Testis (tissue), 3 donors: ENCODE data around the gene ZACN. TPM values are rescaled to one million over a fixed set of nuclear protein-coding genes. Genes with fewer than 3 reads are reported as not detected.

Source experiments
- DNase-seq: peaks from one replicate; pipeline ENCODE4 v3.0.0-alpha.2; 2019
- H3K27ac ChIP-seq, 2 donors: fragments of 200-600 bp; sonication (generic); one replicate each; pipeline ENCODE4 v1.5.1; 2019
- H3K27me3 ChIP-seq: fragments of 200-600 bp; sonication (generic); one replicate; pipeline ENCODE4 v1.5.1; 2019
- H3K36me3 ChIP-seq: fragments of 200-600 bp; sonication (generic); one replicate; pipeline ENCODE4 v1.5.1; 2017; ENCODE audit warnings: low read depth; ENCODE audit errors: missing control alignments
- H3K4me1 ChIP-seq: fragments of 200-600 bp; sonication (generic); one replicate; pipeline ENCODE4 v1.5.1; 2019
- H3K4me3 ChIP-seq, 2 donors: fragments of 200-600 bp; sonication (generic); one replicate each; pipeline ENCODE4 v1.5.1; 2017 to 2019
- H3K9me3 ChIP-seq: fragments of 200-600 bp; sonication (generic); one replicate; pipeline ENCODE4 v1.5.1; 2017
- CTCF ChIP-seq, 3 experiments: fragments of 450-650 bp in 2 of 3; fragments of 200-600 bp in 1 of 3; sonication (generic) in 1 of 3; IDR thresholded peaks; one replicate each; pipeline ENCODE4 v1.5.1; 2016 to 2019; ENCODE audit warnings: antibody characterized with exemption in 3 of 3, mild to moderate bottlenecking in 2 of 3, moderate library complexity in 1 of 3
- POLR2A ChIP-seq: fragments of 450-650 bp; IDR thresholded peaks from one replicate; pipeline ENCODE4 v1.6.1; 2017; ENCODE audit warnings: antibody characterized with exemption, mild to moderate bottlenecking, moderate library complexity
- WGBS, 2 donors: methylation state at CpG; one replicate each; pipeline ENCODE4 v1.1.5; 2018; 5-methylcytosine and 5-hydroxymethylcytosine counted together
- intact Hi-C: fragments of 100-400 bp; cut with DNase I; formaldehyde crosslinking; loops from one replicate; pipeline ENCODE4 v1.15.1; 2023; ENCODE audit warnings: low total_unique reads
- microRNA-seq, 2 donors: library from miRNA; unstranded; fragments of <30 nt; microRNA quantifications; one replicate each; pipeline ENCODE4, GENCODE V29; 2016; ENCODE audit warnings: borderline number of aligned reads in 2 of 2, borderline replicate concordance in 1 of 2
- polyA plus RNA-seq: library from polyadenylated mRNA; stranded (reverse); fragments of 350-450 nt; fragmentation: Illumina TruSeq; extraction: RNeasy Lipid Tissue Mini Kit (QIAGEN cat#74804); gene quantifications from one replicate; pipeline ENCODE4 v1.2.3, GENCODE V29; 2014; ENCODE audit warnings: low read depth, low replicate concordance; ENCODE audit not compliant: insufficient read depth
- small RNA-seq, 2 donors: library from RNA; depleted of rRNA; stranded (forward); fragments of <200 nt; gene quantifications; one replicate each; pipeline ENCODE3, GENCODE V24; 2016
- total RNA-seq, 2 donors: library from RNA; depleted of rRNA; stranded (reverse); fragments of >200 nt; gene quantifications; one replicate each; pipeline ENCODE4 v1.2.3, GENCODE V29; 2016

Gene ZACN
- total and polyA plus RNA-seq, 3 donors from 2014 or later, result 0.13 to 0.31 TPM; not detected in 1

GRCh38 chr17:76131051-76131691, 52.2 kb downstream of the ZACN start:
- no peak for DNase-seq
- no peak overlapping the region for H3K27ac ChIP-seq
- H3K9me3 ChIP-seq, result no peaks in the 10 kb centered on the region
- peaks cover 7% of the 10 kb centered on the region for H3K4me1 ChIP-seq
- no peaks in the 10 kb centered on the region for H3K27me3 ChIP-seq
- H3K4me3 ChIP-seq, result no peak overlapping the region
- 81 to 82% methylated on average over 19 to 21 of the region's 21 CpGs for WGBS, 2 donors
- TF ChIP-seq POLR2A (no peak), CTCF (IDR thresholded peaks at IDR 0.05) (no peak)
- no peaks in the 10 kb centered on the region for H3K36me3 ChIP-seq
- intact Hi-C loops, result no loop called here

GRCh38 chr17:76131692-76132573, 53.0 kb downstream of the ZACN start:
- Histone ChIP-seq H3K4me1 (peaks cover 7% of the 10 kb centered on the region), H3K4me3 (no peak overlapping the region), H3K36me3 (no peaks in the 10 kb centered on the region), H3K27ac (no peak overlapping the region), H3K27me3 (no peaks in the 10 kb centered on the region), H3K9me3 (no peaks in the 10 kb centered on the region)
- DNase-seq, result no peak
- no peak for TF ChIP-seq CTCF (IDR thresholded peaks at IDR 0.05)
- TF ChIP-seq POLR2A, result no peak
- intact Hi-C loops, result no loop called here
- WGBS, 2 donors, result 81 to 85% methylated on average over 7 to 19 of the region's 21 CpGs

Small RNAs within 50 kb of the gene (microRNA-seq; reads per million reads assigned to microRNA genes)
- gene MIR6868, result 7.0 to 7.6 reads per million in 2 donors

Small RNAs within 50 kb of the gene (small RNA-seq; reads per million reads assigned to genes)
- gene MIR6868, result 0 reads per million in 2 donors

Other genes with a start within 250 kb of the ZACN start
- gene UNC13D, start 234.8 kb upstream of the ZACN start, total RNA-seq, result 10 to 100 TPM; 15.0 to 20.4 TPM
- gene UNC13D, start 234.8 kb upstream of the ZACN start, polyA plus RNA-seq, result 10.2 TPM
- 100 to 1,000 TPM in 1 of 2 donors, 10 to 100 TPM in 1; 96.1 to 127 TPM for gene WBP2, start 223.8 kb upstream of the ZACN start, total RNA-seq
- gene WBP2, start 223.8 kb upstream of the ZACN start, polyA plus RNA-seq, result 217 TPM
- 10 to 100 TPM; 43.5 to 48.6 TPM for gene TRIM47, start 200.6 kb upstream of the ZACN start, total RNA-seq
- gene TRIM47, start 200.6 kb upstream of the ZACN start, polyA plus RNA-seq, result 18.3 TPM
- 10 to 100 TPM; 23.4 to 25.5 TPM for gene TRIM65, start 182.2 kb upstream of the ZACN start, total RNA-seq
- gene TRIM65, start 182.2 kb upstream of the ZACN start, polyA plus RNA-seq, result 8.6 TPM
- gene MRPL38, start 174.3 kb upstream of the ZACN start, total RNA-seq, result 10 to 100 TPM; 88.2 to 88.7 TPM
- gene MRPL38, start 174.3 kb upstream of the ZACN start, polyA plus RNA-seq, result 101 TPM
- 100 to 1,000 TPM in 1 of 2 donors, 10 to 100 TPM in 1; 81.1 to 119 TPM for gene FBF1, start 138.1 kb upstream of the ZACN start, total RNA-seq
- 85.4 TPM for gene FBF1, start 138.1 kb upstream of the ZACN start, polyA plus RNA-seq
- gene ACOX1, start 100.0 kb upstream of the ZACN start, total RNA-seq, result 10 to 100 TPM; 64.1 to 77.7 TPM
- gene ACOX1, start 100.0 kb upstream of the ZACN start, polyA plus RNA-seq, result 24.1 TPM
- 10 to 100 TPM; 15.4 to 17.8 TPM for gene TEN1, start 99.9 kb upstream of the ZACN start, total RNA-seq
- gene TEN1, start 99.9 kb upstream of the ZACN start, polyA plus RNA-seq, result 19.5 TPM
- gene CDK3, start 78.3 kb upstream of the ZACN start, total RNA-seq, result 10 to 100 TPM; 16.9 to 17.1 TPM
- 15.0 TPM for gene CDK3, start 78.3 kb upstream of the ZACN start, polyA plus RNA-seq
- 1 to 10 TPM; 2.7 to 3.5 TPM for gene EVPL, start 51.9 kb upstream of the ZACN start, total RNA-seq
- gene EVPL, start 51.9 kb upstream of the ZACN start, polyA plus RNA-seq, result 1.2 TPM
- 10 to 100 TPM; 49.2 to 53.4 TPM for gene SRP68, start 6.7 kb upstream of the ZACN start, total RNA-seq
- gene SRP68, start 6.7 kb upstream of the ZACN start, polyA plus RNA-seq, result 79.6 TPM
- 1 to 10 TPM in 1 of 2 donors, under 1 TPM in 1; 0.31 to 1.6 TPM for gene GALR2, start 4.4 kb upstream of the ZACN start, total RNA-seq
- 0.47 TPM for gene GALR2, start 4.4 kb upstream of the ZACN start, polyA plus RNA-seq
- 100 to 1,000 TPM; 138 TPM for gene EXOC7, start 24.6 kb downstream of the ZACN start, total RNA-seq
- gene EXOC7, start 24.6 kb downstream of the ZACN start, polyA plus RNA-seq, result 99.1 TPM
- gene FOXJ1, start 62.1 kb downstream of the ZACN start, total RNA-seq, result 10 to 100 TPM; 22.9 to 29.4 TPM
- gene FOXJ1, start 62.1 kb downstream of the ZACN start, polyA plus RNA-seq, result 30.5 TPM
- gene RNF157, start 161.3 kb downstream of the ZACN start, total RNA-seq, result 100 to 1,000 TPM; 101 to 108 TPM
- 98.8 TPM for gene RNF157, start 161.3 kb downstream of the ZACN start, polyA plus RNA-seq
- gene UBALD2, start 186.2 kb downstream of the ZACN start, total RNA-seq, result 10 to 100 TPM; 13.6 to 16.7 TPM
- gene UBALD2, start 186.2 kb downstream of the ZACN start, polyA plus RNA-seq, result 48.7 TPM
- 10 to 100 TPM; 27.0 to 39.0 TPM for gene QRICH2, start 229.1 kb downstream of the ZACN start, total RNA-seq
- 43.4 TPM for gene QRICH2, start 229.1 kb downstream of the ZACN start, polyA plus RNA-seq